Neuronal stem cell (in vitro differentiated cells): ENCODE data around the gene GBP7.
A peak's percentile ranks its signal among the peaks of the same experiment; 100 is the strongest.

Source experiments
- DNase-seq: peaks from one replicate; pipeline ENCODE4 v3.0.0-alpha.2; 2013; ENCODE audit warnings: low spot score
- H2AFZ ChIP-seq: one replicate; pipeline ENCODE4 v1.6.1; 2013; ENCODE audit warnings: mild to moderate bottlenecking, low read length, inconsistent platforms
- H2AK5ac ChIP-seq: 2 replicates; pipeline ENCODE4 v1.6.1; 2013; ENCODE audit warnings: low read depth, mild to moderate bottlenecking, inconsistent platforms, low read length, moderate library complexity, mixed read lengths
- H2BK120ac ChIP-seq: 2 replicates; pipeline ENCODE4 v1.6.1; 2013; ENCODE audit warnings: low read depth, mild to moderate bottlenecking, inconsistent platforms, low read length, moderate library complexity, mixed read lengths
- H2BK12ac ChIP-seq: one replicate; pipeline ENCODE4 v1.6.1; 2013; ENCODE audit warnings: low read length, inconsistent platforms
- H2BK15ac ChIP-seq: 2 replicates; pipeline ENCODE4 v1.6.1; 2013; ENCODE audit warnings: mild to moderate bottlenecking, low read length, inconsistent platforms, mixed read lengths
- H2BK5ac ChIP-seq: one replicate; pipeline ENCODE4 v1.6.1; 2013; ENCODE audit warnings: inconsistent platforms, mild to moderate bottlenecking, low read length, moderate library complexity
- H3K14ac ChIP-seq: one replicate; pipeline ENCODE4 v1.6.1; 2013; ENCODE audit warnings: low read length, inconsistent platforms
- H3K18ac ChIP-seq: 2 replicates; pipeline ENCODE4 v1.6.1; 2013; ENCODE audit warnings: low read length, inconsistent platforms
- H3K23ac ChIP-seq: 2 replicates; pipeline ENCODE4 v1.6.1; 2013; ENCODE audit warnings: low read depth, mild to moderate bottlenecking, mixed read lengths, low read length, inconsistent platforms; ENCODE audit not compliant: poor library complexity
- H3K27ac ChIP-seq: replicated peaks from 3 replicates; pipeline ENCODE4 v1.5.1; 2013; ENCODE audit warnings: low read length, inconsistent platforms
- H3K27me3 ChIP-seq, 3 experiments: 2 replicates each; pipeline ENCODE4 v1.6.1; 2013; ENCODE audit warnings: low read length in 3 of 3, mild to moderate bottlenecking in 2 of 3, inconsistent platforms in 1 of 3, low read depth in 1 of 3, mixed read lengths in 1 of 3, moderate library complexity in 1 of 3; ENCODE audit not compliant: control insufficient read depth in 3 of 3, insufficient read depth in 3 of 3
- H3K36me3 ChIP-seq, 2 donors: replicated peaks in 1 of 2; 2 replicates each; pipeline ENCODE4 v1.6.1; 2013; ENCODE audit warnings: low read length in 2 of 2; ENCODE audit not compliant: control insufficient read depth in 2 of 2, insufficient read depth in 2 of 2
- H3K4ac ChIP-seq: 2 replicates; pipeline ENCODE4 v1.6.1; 2013; ENCODE audit warnings: inconsistent platforms, mild to moderate bottlenecking, low read length, moderate library complexity
- H3K4me1 ChIP-seq, 2 donors: 1 replicate in 1 of 2; 2 replicates in 1 of 2; pipeline ENCODE4 v1.6.1; 2013; ENCODE audit warnings: low read length in 2 of 2, low read depth in 1 of 2; ENCODE audit not compliant: control insufficient read depth in 2 of 2, insufficient read depth in 1 of 2
- H3K4me2 ChIP-seq: one replicate; pipeline ENCODE4 v1.6.1; 2013; ENCODE audit warnings: mild to moderate bottlenecking, low read length, inconsistent platforms; ENCODE audit not compliant: insufficient read depth, poor library complexity, severe bottlenecking
- H3K4me3 ChIP-seq, 2 donors: 2 replicates each; pipeline ENCODE4 v1.5.1; 2013; ENCODE audit warnings: low read length in 2 of 2, mild to moderate bottlenecking in 2 of 2, inconsistent platforms in 1 of 2, moderate library complexity in 1 of 2
- H3K79me1 ChIP-seq: one replicate; pipeline ENCODE4 v1.6.1; 2013; ENCODE audit warnings: low read depth, mild to moderate bottlenecking, inconsistent platforms, low read length, moderate library complexity
- H3K9ac ChIP-seq: one replicate; pipeline ENCODE4 v1.6.1; 2013; ENCODE audit warnings: mild to moderate bottlenecking, low read depth, low read length, inconsistent platforms; ENCODE audit not compliant: poor library complexity
- H3K9me3 ChIP-seq, 2 donors: replicated peaks in 1 of 2; 2 replicates each; pipeline versions ENCODE3 to v1.6.1; 2013; ENCODE audit warnings: low read length in 2 of 2, mild to moderate bottlenecking in 2 of 2, inconsistent platforms in 1 of 2, low read depth in 1 of 2, mixed read lengths in 1 of 2, moderate library complexity in 1 of 2; ENCODE audit not compliant: control insufficient read depth in 2 of 2, insufficient read depth in 1 of 2
- H4K8ac ChIP-seq: one replicate; pipeline ENCODE4 v1.6.1; 2013; ENCODE audit warnings: low read depth, mild to moderate bottlenecking, inconsistent platforms, low read length, moderate library complexity
- H4K91ac ChIP-seq: one replicate; pipeline ENCODE4 v1.6.1; 2013; ENCODE audit warnings: low read length, low read depth, mild to moderate bottlenecking, inconsistent platforms; ENCODE audit not compliant: poor library complexity
- WGBS, 2 donors: extraction: QIAGEN DNeasy Blood & Tissue Kit; methylation state at CpG; one replicate each; pipeline ENCODE4 v1.1.7; 2013; ENCODE audit warnings: missing lambda C conversion rate in 2 of 2, mixed read lengths in 1 of 2; ENCODE audit not compliant: insufficient read length in 2 of 2, insufficient replicate concordance in 1 of 2; ENCODE audit errors: extremely low coverage in 2 of 2; 5-methylcytosine and 5-hydroxymethylcytosine counted together

Gene GBP7

DNA sequence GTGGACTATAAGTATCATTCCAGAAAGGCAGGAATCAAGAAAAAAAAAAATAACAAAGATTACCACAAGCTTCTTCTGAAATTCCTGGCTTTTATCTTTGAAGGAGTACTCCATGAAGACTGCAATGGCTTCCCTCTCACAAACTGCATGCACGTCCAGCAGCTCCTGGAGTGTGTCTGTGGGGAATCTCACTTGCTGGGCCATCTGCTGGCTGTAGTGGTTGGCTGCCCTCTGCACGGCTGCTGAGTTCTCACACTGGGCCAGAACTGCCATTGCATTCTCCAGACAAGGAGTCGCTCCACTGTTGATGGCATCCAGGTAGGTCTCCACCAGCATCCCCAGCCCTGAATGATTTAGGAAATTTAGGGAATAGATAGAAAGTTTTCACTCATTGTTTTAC, 26.6 kb downstream of the GBP7 start:
- Histone ChIP-seq H4K91ac (no peak overlapping the region), H4K8ac (no peak overlapping the region), H3K23ac (no peak overlapping the region), H2AK5ac (no peak overlapping the region), H3K9me3 (no peaks in the 10 kb centered on the region), H2AFZ (no peak overlapping the region), H3K27me3 (no peaks in the 10 kb centered on the region), H3K4me1 (no peaks in the 10 kb centered on the region), H2BK5ac (no peak overlapping the region), H3K36me3 (no peaks in the 10 kb centered on the region), H3K79me1 (no peaks in the 10 kb centered on the region), H3K14ac (no peak overlapping the region), H2BK12ac (no peak overlapping the region), H3K4ac (no peak overlapping the region), H3K9ac (no peak overlapping the region), H3K4me2 (no peak overlapping the region), H3K27ac (no peak overlapping the region), H2BK120ac (no peak overlapping the region), H2BK15ac (no peak overlapping the region), H3K18ac (no peak overlapping the region), H3K4me3 (no peak overlapping the region)
- no CpG with 5 or more reads among the region's 3 CpGs for WGBS, 2 donors
- peak; percentile 3 for DNase-seq

DNA sequence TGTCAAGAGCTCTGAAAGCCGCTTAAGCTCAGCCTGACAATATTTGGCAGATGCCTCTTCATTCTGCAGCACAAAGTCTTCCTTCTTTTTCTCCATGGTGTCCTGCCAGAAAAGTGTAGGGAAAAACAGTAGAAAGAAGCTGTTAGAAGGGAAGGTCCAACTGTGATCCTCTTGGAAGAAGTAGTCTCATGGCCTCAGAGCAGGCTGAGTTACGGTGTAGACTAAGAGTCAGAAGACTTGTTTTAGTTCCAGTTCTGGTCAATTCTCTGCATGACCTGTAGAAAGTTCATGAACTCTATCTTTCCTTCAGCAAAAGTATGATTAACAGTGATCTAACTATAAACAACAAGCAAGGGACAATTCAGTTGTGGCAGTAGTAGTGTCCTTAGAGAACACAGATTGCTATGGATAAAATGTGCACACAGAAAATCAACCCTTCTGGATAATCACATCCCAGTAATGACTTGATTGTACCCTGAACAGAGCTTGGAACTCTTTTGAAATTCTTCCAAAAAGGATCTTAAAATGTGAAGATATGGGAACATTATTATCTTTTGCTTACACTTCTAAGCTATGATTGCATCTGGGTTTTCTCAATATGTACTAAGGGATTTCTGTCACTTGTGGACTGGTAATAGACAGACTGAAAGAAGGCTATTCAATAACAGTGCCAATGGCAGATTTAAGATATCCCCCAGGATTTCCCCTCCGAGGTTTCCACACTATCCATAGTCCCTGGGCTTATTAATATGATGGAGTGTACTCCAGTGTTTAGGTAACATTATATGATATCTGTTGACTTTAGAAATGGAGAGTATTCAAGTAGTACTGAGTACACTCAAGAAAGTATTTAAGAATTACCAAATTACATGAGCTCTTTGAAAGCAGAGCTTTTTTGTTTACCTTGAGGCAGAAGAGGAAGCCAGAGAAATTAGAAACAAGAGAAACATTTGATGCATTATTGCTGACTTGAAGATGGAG, 27.8 kb downstream of the GBP7 start:
- no peak overlapping the region for H2BK15ac ChIP-seq
- no peaks in the 10 kb centered on the region for H3K9me3 ChIP-seq
- no peak overlapping the region for H3K23ac ChIP-seq
- no CpG with 5 or more reads among the region's 3 CpGs for WGBS, 2 donors
- no peak overlapping the region for H3K14ac ChIP-seq
- no peak overlapping the region for H2BK12ac ChIP-seq
- no peaks in the 10 kb centered on the region for H3K36me3 ChIP-seq
- H2BK120ac ChIP-seq = no peak overlapping the region
- no peak overlapping the region for H4K8ac ChIP-seq
- no peaks in the 10 kb centered on the region for H3K27me3 ChIP-seq
- H2BK5ac ChIP-seq = no peak overlapping the region
- no peak overlapping the region for H3K27ac ChIP-seq
- H3K4me2 ChIP-seq = no peak overlapping the region
- H2AK5ac ChIP-seq = no peak overlapping the region
- H2AFZ ChIP-seq = no peak overlapping the region
- H3K18ac ChIP-seq = no peak overlapping the region
- DNase-seq = no peak
- H3K4me3 ChIP-seq = no peak overlapping the region
- no peak overlapping the region for H3K4ac ChIP-seq
- H3K9ac ChIP-seq = no peak overlapping the region
- H3K79me1 ChIP-seq = no peaks in the 10 kb centered on the region
- no peak overlapping the region for H4K91ac ChIP-seq
- H3K4me1 ChIP-seq = no peaks in the 10 kb centered on the region

DNA sequence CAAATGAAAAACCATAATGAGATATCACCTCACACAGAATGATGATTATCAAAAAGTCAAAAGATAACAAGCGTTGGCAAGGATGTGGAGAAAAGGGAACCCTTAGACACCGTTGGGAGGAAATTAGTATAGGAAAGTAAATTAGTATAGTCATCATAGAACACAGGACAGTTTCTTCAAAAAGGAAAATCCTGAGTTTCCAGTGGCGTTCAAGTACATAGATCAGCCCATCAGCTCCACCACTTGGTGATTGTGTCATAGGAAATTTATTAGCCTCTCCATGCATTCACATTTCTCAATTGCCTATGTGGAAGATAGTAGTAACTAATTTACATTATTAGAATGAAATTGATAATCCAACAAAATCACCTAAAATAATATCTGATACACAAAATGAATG, 29.1 kb downstream of the GBP7 start:
- no peak overlapping the region for H4K8ac ChIP-seq
- H3K9ac ChIP-seq = no peak overlapping the region
- H2BK5ac ChIP-seq = no peak overlapping the region
- no peak overlapping the region for H2AK5ac ChIP-seq
- no peak overlapping the region for H4K91ac ChIP-seq
- WGBS, 2 donors = no CpG with 5 or more reads among the region's 3 CpGs
- no peak overlapping the region for H2AFZ ChIP-seq
- no peak overlapping the region for H2BK120ac ChIP-seq
- no peak overlapping the region for H3K4me2 ChIP-seq
- H3K9me3 ChIP-seq = no peaks in the 10 kb centered on the region
- H3K23ac ChIP-seq = no peak overlapping the region
- no peak overlapping the region for H3K14ac ChIP-seq
- no peaks in the 10 kb centered on the region for H3K79me1 ChIP-seq
- no peak for DNase-seq
- no peaks in the 10 kb centered on the region for H3K4me1 ChIP-seq
- no peaks in the 10 kb centered on the region for H3K36me3 ChIP-seq
- H3K18ac ChIP-seq = no peak overlapping the region
- no peak overlapping the region for H3K4ac ChIP-seq
- no peak overlapping the region for H2BK15ac ChIP-seq
- H3K27ac ChIP-seq = no peak overlapping the region
- no peak overlapping the region for H2BK12ac ChIP-seq
- H3K27me3 ChIP-seq = no peaks in the 10 kb centered on the region
- H3K4me3 ChIP-seq = no peak overlapping the region

DNA sequence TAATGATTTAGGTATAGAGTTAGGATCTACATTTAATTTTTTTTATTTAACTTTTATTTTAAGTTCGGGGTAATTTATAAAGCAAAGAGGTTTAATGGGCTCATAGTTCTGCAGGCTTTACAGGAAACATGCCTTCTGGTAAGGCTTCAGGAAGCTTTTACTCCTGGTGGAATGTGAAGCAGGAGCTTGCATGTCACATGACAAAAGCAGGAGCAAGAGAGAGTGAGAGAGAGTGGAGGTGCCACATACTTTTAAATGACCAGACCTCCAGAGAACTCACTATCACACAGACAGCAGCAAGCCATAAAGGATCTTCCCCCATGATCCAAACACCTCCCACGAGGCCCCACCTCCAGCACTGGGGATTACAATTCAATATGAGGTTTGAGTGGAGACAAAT, 32.3 kb downstream of the GBP7 start:
- DNase-seq = no peak
- Histone ChIP-seq H3K9ac (no peak overlapping the region), H2BK15ac (no peak overlapping the region), H2BK120ac (no peak overlapping the region), H3K4me2 (no peak overlapping the region), H4K91ac (no peak overlapping the region), H3K4me1 (no peaks in the 10 kb centered on the region), H3K4ac (no peak overlapping the region), H2AK5ac (no peak overlapping the region), H3K79me1 (no peaks in the 10 kb centered on the region), H3K27ac (no peak overlapping the region), H3K27me3 (no peaks in the 10 kb centered on the region), H3K14ac (no peak overlapping the region), H2BK12ac (no peak overlapping the region), H2AFZ (no peak overlapping the region), H2BK5ac (no peak overlapping the region), H3K4me3 (no peak overlapping the region), H3K18ac (no peak overlapping the region), H3K36me3 (no peaks in the 10 kb centered on the region), H4K8ac (no peak overlapping the region), H3K23ac (no peak overlapping the region), H3K9me3 (no peaks in the 10 kb centered on the region)
- no CpG with 5 or more reads among the region's 2 CpGs for WGBS, 2 donors
